ENCODE data around the gene MIPOL1.
"Not testable (repeated sequence)": the region's sequence is repeated elsewhere in the genome, so short reads cannot be mapped to it uniquely, and the experiment has no call there.

The MIPOL1 gene

GRCh38 chr14:37236044-37236443 is 38.3 kb downstream of the MIPOL1 start:
- DNase-seq = not testable (repeated sequence)

- no peak for DNase-seq
These were observed 39.4 kb downstream of the MIPOL1 start for GRCh38 chr14:37237094-37237493.

- DNase-seq = no peak
These were observed 40.0 kb downstream of the MIPOL1 start for GRCh38 chr14:37237735-37238200.

GRCh38 chr14:37241198-37241597 is 43.5 kb downstream of the MIPOL1 start:
- no peak for DNase-seq

- DNase-seq = no peak
These were observed 48.7 kb downstream of the MIPOL1 start for GRCh38 chr14:37246427-37246829.

- no peak for DNase-seq
These were observed 50.2 kb downstream of the MIPOL1 start for GRCh38 chr14:37247791-37248461.

- no peak for DNase-seq
These were observed 54.0 kb downstream of the MIPOL1 start for GRCh38 chr14:37251775-37252174.

GRCh38 chr14:37252434-37252833 is 54.7 kb downstream of the MIPOL1 start:
- DNase-seq = no peak

GRCh38 chr14:37253905-37254304 is 56.2 kb downstream of the MIPOL1 start:
- DNase-seq = no peak

- no peak for DNase-seq
These were observed 56.7 kb downstream of the MIPOL1 start for GRCh38 chr14:37254411-37254947.

GRCh38 chr14:37257501-37258070 is 59.8 kb downstream of the MIPOL1 start:
- no peak for DNase-seq

- DNase-seq = no peak
These were observed 64.9 kb downstream of the MIPOL1 start for GRCh38 chr14:37262649-37263048.

- DNase-seq = no peak
These were observed 66.0 kb downstream of the MIPOL1 start for GRCh38 chr14:37263656-37264236.

GRCh38 chr14:37268788-37269187 is 71.1 kb downstream of the MIPOL1 start:
- DNase-seq = no peak

- DNase-seq = no peak
These were observed 72.9 kb downstream of the MIPOL1 start for GRCh38 chr14:37270629-37271028.

- no peak for DNase-seq
These were observed 74.8 kb downstream of the MIPOL1 start for GRCh38 chr14:37272569-37272968.

- no peak for DNase-seq
These were observed 76.9 kb downstream of the MIPOL1 start for GRCh38 chr14:37274652-37275051.

GRCh38 chr14:37275963-37276362 is 78.2 kb downstream of the MIPOL1 start:
- no peak for DNase-seq

GRCh38 chr14:37278636-37279538 is 81.2 kb downstream of the MIPOL1 start:
- no peak for DNase-seq

- no peak for DNase-seq
These were observed 82.1 kb downstream of the MIPOL1 start for GRCh38 chr14:37279818-37280217.

GRCh38 chr14:37284760-37285159 is 87.0 kb downstream of the MIPOL1 start:
- no peak for DNase-seq

GRCh38 chr14:37285220-37285619 is 87.5 kb downstream of the MIPOL1 start:
- no peak for DNase-seq

- DNase-seq = no peak
These were observed 92.0 kb downstream of the MIPOL1 start for GRCh38 chr14:37289688-37290087.
